C4-2B (cell line): Measurements from ENCODE around the gene VSTM2L.

Experiments used
- ZFX ChIP-seq: fragments of 450-650 bp; IDR thresholded peaks from 2 replicates; pipeline ENCODE4 v1.6.1; 2017
- TF ChIP-seq, protein P1 (sequence below): fragments of 450-650 bp; conservative IDR thresholded peaks from 2 replicates; pipeline ENCODE4 v1.5.1; 2017; ENCODE audit warnings: mild to moderate bottlenecking

DNA sequence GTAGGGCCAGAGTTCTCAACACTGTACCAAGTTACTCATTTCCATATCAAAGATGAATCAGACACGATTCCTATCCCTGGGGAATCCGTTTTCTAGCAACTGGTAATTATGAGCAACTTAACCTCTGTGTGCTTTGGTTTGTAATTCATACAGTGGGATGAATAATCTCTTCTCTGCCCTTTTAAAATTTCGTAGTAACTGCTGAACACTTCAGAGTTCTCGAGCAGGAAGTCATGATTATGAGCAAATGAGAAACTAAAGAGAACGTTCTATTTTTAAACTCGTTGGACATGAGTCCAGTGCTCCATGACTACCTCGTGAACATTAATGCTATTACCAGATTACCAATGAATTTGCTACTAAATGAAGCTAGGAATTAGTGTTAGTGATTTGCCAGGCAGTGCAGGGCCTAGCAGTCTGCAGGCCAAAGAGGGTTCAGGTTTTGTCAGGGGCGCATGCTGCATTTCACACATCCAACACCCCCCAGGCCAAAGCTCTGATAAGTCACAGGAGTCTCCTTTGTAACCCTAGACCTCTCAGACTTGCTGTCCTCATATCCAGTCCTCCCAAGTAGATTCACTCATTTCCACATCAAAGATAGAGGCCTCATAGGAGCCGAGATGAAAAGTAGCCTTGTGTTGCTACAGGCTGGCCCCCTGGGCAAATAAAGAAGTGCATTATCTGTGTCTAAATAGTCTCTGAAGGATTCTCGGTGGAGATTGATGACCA lies 45.8 kb upstream of the VSTM2L start:
- TF ChIP-seq, protein P1, sequence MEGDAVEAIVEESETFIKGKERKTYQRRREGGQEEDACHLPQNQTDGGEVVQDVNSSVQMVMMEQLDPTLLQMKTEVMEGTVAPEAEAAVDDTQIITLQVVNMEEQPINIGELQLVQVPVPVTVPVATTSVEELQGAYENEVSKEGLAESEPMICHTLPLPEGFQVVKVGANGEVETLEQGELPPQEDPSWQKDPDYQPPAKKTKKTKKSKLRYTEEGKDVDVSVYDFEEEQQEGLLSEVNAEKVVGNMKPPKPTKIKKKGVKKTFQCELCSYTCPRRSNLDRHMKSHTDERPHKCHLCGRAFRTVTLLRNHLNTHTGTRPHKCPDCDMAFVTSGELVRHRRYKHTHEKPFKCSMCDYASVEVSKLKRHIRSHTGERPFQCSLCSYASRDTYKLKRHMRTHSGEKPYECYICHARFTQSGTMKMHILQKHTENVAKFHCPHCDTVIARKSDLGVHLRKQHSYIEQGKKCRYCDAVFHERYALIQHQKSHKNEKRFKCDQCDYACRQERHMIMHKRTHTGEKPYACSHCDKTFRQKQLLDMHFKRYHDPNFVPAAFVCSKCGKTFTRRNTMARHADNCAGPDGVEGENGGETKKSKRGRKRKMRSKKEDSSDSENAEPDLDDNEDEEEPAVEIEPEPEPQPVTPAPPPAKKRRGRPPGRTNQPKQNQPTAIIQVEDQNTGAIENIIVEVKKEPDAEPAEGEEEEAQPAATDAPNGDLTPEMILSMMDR: no peak
- no peak for TF ChIP-seq ZFX
